GM04504 (cell line): ENCODE data around the gene CBFB.
"Not testable (repeated sequence)": the region's sequence is repeated elsewhere in the genome, so short reads cannot be mapped to it uniquely, and the experiment has no call there.

Source experiments
- DNase-seq: peaks from one replicate; pipeline ENCODE4 v3.0.0-alpha.2; 2012; ENCODE audit warnings: low read depth

CBFB gene

DNA sequence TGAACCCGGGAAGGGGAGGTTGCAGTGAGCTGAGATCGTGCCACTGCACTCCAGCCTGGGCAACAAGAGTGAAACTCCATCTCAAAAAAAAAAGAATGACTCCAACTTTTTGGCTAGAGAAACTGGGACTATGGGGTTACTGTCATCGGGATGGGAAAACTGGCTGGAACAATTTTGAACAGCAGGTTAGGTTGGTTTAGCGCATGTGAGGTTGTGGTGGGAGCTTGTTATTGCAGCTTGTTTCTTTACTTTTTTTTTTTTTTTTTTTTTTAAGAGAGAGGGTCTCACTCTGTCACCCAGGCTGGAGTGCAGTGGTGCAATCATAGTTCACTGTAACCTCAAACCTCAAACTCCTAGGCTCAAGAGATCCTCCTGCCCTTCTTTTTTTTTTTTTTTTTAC, 12.6 kb downstream of the CBFB start:
- not testable (repeated sequence) for DNase-seq

DNA sequence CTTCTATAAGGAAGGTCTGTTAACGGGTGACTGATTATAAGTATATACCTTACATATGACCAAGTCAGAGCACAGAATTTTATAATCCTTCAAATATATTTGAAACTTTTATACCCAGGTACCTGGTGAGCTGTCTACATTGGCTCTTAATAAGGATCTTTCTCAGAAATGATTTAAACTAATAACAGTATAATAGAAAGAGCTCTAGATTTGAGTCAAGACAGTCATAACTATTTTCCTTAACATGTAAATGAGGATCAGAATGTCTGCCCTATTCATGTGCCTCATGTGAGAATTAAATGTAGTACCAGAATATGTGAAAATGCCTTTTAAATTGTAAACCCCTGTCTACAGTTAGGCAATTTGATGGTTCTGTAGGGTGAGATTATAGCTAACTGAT, 14.5 kb downstream of the CBFB start:
- DNase-seq, result no peak

GRCh38 chr16:67050796-67051195, 21.8 kb downstream of the CBFB start:
- DNase-seq, result no peak

GRCh38 chr16:67052399-67052798, 23.4 kb downstream of the CBFB start:
- no peak for DNase-seq

DNA sequence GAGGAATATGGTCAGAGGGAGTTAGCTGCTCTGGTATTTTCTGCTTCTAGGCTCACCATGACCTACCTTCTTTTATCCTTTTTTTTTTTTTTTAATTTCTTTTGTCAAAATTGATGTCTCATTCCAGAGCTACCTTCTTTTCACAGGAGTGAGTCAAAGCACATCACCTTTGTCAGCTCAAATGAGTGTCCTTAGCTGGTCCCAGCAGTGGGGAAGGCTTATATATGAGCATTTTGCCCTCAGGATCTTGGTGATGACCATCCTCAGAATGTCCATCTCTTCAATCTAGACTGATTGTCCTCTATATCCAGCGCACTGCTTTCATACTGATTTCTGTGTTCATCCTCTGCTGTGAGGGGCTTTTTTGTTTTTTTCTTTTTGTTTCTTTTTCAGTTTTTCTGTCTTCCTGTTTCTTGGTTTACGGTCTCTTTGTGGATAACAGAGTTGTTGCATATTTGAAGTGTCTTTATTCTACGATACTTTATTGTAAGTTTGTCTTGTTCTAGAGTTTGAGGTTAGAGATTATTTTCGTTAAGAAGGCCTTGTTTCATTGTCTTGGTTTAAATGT, 24.9 kb downstream of the CBFB start:
- DNase-seq, result no peak

GRCh38 chr16:67054901-67055300, 26.0 kb downstream of the CBFB start:
- no peak for DNase-seq

GRCh38 chr16:67055712-67056487, 27.0 kb downstream of the CBFB start:
- peak; percentile 88 for DNase-seq

GRCh38 chr16:67063008-67063407, 34.1 kb downstream of the CBFB start:
- no peak for DNase-seq

GRCh38 chr16:67068212-67068753, 39.3 kb downstream of the CBFB start:
- DNase-seq, result no peak

GRCh38 chr16:67071476-67072048, 42.6 kb downstream of the CBFB start:
- no peak for DNase-seq

DNA sequence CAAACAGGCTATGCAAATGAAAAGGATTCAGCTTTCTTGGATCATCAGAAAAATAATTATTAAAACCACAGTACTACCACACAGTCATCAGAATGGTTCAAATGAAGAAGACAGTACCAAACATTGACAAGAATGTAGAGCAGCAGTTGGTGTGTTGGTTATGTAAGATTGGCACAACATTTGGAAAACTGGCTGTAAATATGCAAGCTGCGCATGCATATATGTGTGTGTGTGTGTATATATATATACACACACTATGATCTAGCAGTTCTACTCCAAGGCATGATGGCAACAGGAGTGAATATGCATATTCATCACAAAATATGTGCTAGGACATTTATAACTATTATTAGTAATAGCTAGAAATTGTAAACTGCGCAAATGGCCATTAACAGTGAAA, 46.4 kb downstream of the CBFB start:
- no peak for DNase-seq

DNA sequence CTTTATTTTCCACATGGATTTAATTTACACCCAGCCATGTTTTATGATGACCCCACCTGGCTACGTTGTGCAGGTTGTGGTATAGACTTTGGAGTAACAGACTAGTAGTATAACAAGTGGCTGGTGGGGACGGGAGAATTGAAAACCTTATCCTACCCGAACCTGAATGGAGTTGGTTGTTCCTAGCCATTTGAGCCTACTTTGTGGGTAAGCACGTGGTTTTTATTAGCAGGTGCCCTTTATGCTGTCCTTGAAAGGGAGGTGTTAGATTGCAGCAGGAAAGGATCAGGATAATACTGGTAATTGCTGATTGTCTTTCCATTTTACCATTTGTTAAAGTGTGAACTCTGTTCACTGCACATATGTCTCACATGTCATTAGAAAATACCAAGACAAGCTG, 48.9 kb downstream of the CBFB start:
- no peak for DNase-seq

GRCh38 chr16:67082100-67082499, 53.2 kb downstream of the CBFB start:
- DNase-seq, result no peak

DNA sequence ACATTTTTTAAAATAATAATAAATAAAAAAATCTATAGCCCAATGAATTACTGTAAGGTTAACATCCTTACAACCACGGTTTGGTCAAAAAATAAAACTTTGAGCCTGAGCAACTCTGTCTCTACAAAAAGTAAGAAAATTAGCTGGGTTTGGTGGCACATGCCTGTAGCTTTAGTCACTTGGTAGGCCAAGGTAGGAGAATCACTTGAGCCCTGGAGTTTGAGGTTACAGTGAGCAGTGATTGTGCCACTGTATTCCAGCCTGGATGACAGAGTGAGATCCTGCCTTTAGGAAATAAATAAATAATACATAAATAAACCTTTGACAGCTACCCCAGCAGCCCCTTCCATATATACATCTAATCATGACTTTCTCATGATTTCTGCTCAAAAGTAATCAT, 53.9 kb downstream of the CBFB start:
- DNase-seq, result no peak

DNA sequence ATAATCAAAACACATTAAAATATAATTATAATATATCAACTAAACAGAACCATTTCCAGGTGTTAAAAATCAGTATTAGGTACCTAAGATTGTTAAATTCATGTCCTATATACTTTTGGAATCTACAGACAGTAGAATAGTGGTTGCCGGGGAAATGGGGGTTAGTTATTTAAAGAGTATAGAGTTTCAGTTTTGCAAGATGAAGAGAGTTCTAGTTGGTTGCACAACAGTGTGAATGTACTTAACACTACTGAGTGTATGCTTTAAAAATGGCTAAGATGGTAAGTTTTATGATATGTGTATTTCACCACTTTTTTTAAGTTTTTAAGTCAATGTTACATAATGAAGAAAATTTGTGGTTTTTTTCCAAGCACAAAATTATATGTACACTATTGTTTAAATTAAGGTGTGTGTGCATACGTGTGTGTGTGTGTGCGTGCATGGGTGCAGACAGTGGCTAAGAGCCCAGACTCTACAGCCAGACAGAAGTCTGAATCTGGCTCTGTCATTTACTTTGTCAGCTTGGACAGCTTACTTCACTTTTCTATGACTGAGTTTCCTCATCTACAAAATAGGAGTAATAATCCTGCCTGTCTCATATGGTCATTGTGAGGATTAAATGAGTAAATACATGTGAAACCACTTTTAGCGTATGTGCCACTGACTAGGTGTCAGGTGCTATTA, 55.5 kb downstream of the CBFB start:
- no peak for DNase-seq

DNA sequence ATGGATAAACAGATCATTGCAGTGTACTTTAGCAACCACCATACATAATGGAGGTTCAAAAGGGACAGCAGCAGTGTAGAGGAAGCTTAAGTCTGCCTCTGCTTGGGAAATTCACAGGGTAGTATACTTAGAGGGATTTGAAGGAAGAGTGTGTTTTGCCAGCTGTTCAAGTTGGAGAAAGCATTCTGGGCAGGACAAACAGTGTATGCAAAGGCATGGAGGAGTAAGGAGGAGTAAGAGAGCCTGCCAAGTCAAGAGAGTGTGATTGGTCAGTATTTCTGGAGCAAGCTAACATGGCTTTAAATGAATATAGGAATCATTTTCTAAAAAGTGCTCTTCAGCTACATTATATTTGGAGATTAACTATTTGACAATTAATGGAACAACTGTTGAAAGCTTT, 57.9 kb downstream of the CBFB start:
- no peak for DNase-seq

GRCh38 chr16:67087291-67087690, 58.3 kb downstream of the CBFB start:
- no peak for DNase-seq

DNA sequence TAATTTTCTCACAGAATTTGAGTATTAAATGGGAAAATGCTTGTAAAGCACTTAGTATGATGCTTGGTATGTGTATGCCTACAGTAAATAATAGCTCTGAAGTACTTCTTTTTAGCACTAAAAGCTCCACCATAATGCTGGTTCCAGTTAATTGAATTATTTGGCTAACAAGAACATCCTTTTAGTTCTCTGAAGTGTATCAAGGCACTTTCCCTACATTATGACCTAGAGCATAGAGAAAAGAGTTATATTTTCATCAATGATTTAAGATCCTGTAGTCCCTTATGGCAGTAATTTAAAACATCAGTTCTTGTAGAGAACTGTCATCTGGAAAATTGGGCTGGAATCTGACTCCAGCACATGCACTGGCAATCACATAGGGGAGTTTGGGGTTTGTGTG, 58.9 kb downstream of the CBFB start:
- DNase-seq, result no peak

- no peak for DNase-seq
Measured at GRCh38 chr16:67088551-67088950, 59.6 kb downstream of the CBFB start.

DNA sequence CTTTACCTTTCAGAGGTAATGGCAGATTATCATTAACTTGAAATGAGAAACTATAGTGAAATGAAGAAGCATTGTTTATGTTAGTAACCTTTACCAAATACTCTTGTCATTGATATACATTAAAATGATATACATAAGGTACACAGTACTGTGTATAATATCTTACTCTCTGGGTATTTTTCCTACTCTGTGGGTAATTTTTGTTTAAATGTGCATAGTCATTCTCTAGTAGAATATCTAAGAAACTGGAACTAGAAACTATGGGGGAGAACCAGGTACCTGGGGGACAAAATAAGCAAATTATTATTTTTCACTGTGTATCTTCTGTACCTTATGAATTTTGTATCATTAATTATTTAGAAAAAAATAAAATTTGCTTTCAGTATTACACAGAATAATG, 60.2 kb downstream of the CBFB start:
- no peak for DNase-seq

- DNase-seq, result peak; percentile 81
Measured at GRCh38 chr16:67091906-67092566, 63.1 kb downstream of the CBFB start.

DNA sequence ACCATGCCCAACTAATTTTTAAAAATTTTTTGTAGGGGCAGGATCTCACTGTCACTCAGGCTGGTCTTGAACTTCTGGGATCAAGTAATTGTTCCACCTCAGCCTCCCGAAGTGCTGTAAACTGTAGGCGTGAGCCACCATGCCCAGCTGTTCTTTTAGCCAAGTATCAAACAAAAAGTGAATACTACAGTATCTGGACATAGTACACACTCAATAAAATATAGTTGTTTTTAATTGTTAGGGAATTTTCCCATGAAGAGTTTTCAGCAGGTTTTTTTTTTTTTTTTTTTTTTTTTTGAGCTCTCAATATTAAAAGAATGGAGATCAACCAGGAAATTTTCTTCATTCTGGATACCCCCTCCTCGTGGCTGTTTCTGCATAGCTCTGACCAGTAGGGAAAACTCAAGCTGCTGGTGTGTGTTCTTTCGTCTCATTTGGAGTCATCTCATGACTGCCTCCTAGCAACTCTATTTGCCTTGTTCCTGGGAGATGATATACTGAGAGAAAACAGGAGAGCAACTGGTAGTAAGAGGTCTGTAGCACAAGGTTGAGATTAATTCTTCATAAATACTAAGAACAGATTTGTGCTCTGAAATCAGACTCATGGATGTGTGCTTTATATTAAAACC, 64.3 kb downstream of the CBFB start:
- no peak for DNase-seq
